Measurements from ENCODE around the gene DPF1.

DPF1 gene

DNA sequence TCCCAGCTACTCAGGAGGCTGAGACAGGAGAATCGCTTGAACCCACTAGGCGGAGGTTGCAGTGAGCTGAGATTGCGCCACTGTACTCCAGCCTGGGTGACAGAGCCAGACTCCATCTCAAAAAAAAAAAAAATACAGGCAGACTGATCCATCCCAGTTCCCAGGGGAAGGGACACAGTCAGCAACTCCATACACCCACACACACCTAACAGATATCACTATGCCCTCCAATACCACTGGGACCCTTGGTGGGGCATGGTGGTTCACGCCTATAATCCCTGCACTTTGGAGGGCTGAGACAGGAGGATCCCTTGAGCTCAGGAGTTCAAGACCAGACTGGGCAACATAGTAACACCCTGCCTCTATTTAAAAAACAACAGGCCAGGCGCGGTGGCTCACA is 2.6 kb downstream of the DPF1 start:
- DNase-seq (ENCODE audit: low spot score), result no peak

DNA sequence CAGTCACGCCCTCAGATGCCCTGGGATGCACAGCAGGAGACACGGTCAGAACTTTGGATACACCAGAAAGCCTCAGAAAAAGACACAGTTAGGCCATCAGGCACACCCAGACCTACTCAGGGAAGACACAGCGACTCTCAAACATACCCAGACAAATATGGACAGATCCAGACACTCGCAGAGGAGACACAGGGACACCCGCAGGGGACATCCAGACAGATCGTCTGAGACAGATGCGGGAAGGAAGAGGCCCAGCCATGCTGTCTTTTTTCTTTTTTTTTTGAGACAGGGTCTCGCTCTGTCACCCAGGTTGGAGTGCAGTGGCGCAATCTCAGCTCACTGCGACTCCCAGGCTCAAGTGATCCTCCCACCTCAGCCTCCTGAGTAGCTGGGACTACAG is 4.8 kb downstream of the DPF1 start:
- DNase-seq (ENCODE audit: low spot score), result no peak

DNA sequence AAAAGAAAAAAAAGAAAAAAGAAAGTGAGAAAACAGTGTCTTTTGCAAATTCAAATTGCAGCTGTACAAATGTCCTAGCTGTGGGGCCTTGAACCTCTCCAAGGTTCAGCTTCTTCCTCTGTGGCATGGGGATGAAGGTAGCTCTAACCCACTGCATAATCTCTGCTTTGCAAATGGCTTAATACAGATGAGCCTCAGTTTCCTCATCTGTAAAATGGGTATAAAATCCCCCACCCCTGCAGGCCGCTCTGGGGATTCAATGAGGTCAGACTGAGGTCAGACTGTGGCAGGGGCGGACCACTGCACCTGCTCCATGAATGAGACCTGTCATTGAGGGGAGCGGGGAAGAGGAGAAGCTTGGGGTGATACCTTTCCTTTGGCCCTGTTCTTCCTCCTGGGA is 5.8 kb downstream of the DPF1 start:
- no peak for DNase-seq (ENCODE audit: low spot score)

DNA sequence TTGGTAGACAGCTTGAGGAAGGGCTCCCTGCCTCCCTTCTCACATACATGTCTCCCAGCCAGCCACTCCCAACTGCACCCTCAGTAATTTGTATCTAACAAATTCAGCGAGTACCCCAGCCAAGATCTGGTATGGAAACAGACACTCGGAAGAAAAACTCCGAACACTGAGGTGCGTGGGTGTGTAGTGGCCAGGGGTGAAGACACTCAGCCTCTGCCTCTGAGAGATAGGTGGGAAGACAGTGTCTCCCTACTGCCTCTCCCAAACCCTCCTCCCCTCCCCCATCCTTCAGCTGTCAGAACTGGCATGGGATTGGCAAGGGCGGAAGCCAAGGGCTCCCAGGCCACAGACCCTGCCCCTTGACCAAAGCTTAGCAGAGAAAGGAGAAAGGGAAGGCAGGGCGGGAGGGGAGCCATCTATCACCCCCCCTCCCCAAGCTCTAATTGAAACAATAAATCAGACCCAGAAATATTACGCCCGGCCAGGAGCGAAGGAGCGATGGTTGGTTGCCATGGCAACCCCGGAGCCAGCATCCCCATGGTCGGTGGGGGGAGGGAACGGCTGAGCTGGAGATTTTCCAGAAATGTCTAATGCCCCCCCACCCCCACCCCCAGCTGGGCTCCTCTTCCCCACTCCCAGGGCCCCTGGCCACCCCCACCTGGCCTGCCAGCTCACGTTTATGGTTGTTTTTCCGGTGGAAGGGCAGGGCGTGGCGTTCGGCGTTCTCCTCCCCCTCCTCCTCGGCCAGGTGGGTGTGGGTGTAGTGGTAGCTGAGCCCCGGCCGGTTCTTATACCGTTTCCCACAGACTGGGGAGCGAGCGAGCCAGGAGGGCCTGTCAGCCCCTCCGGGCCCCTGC is 7.0 kb downstream of the DPF1 start:
- no peak for DNase-seq (ENCODE audit: low spot score)

DNA sequence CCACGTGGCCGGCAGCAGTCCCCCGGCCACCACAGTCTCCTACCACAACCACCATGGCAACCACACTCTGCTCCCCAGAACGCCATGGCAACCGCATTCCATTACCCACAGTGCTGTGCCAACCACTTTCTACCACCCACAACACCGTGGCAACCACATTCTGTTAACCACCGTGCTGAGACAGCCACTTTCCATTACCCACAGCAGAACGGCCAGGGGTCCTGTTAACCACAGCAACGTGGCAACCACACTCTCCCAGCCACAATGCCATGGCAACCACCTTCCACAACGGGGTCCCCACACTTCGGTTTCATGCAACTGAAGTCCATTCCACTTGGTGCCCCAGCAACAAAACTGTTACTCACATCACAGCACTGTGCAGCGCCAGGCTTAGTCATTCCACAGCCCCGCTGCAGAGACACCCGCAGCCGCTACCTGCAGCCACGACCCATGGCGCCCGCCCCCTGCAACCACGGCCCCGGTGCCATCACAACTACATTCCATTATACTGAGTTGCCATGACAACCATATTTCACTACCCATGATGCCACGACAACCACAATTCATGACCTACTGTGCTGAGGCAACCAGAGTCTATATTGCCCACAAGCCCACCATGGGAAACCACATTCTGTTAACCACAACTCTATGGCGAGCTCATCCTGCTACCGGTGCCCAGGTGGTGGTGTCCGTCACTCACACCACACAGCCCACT is 10.0 kb downstream of the DPF1 start:
- DNase-seq (ENCODE audit: low spot score), result no peak

DNA sequence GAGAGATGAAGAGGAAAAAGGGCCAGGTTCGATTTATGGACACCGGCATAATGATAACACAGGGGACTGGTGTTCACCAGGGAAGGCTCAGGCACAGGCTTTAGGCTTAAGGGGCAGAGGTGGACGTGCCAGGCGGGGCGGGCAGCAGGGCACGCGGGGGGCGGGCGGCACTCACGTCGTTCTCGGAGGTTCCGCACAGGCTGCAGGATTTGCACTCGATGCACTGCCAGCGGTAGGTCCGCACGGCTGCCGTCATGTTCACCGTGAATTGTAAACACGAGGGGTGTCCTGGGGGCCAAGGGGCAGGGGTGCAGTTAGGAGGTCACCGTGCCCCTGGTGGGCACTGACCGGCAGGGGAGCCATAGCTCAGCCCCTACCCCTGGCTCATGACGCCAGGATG is 10.6 kb downstream of the DPF1 start:
- no peak for DNase-seq (ENCODE audit: low spot score)

DNA sequence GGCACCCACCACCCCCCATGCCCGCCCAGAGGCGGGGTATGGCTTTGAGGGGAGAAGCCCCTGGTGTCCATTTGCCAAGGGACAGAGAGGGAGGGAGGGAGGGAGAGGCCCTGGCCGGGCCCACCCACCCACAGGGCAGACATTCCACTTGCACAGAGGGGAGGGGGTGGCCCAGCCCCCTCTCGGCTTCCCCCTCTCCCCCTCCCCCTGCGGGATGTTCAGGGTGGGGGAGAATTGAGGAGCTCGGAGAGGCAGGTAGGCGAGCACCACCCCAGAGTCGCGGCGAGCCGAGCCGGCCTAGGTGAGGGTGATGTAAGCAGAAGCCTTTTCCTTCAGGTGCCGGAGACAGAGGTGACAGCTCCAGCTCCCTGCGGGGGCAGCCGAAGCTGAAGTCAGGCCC is 12.3 kb downstream of the DPF1 start:
- DNase-seq (ENCODE audit: low spot score), result no peak

DNA sequence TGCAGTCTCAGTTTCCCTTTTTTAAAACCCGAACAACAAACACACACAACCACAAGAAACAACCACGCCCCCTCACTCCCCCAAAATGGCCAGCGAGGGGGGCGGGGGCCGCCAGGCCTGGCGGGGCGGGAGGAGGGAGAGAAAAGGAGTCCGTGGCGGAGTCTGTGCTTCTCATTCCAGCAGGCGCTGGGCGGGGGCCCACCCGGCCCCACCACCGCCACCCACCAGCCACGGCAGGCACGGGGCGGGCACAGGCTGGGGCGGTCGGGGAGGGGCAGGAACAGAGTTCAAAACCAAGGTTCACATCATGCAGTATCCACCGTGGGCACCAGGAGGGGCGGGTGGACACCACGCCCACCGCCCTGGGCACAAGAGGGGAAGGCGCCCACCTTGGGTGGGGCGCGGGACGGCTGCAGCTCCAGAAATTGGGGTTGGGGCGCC is 12.9 kb downstream of the DPF1 start:
- no peak for DNase-seq (ENCODE audit: low spot score)

DNA sequence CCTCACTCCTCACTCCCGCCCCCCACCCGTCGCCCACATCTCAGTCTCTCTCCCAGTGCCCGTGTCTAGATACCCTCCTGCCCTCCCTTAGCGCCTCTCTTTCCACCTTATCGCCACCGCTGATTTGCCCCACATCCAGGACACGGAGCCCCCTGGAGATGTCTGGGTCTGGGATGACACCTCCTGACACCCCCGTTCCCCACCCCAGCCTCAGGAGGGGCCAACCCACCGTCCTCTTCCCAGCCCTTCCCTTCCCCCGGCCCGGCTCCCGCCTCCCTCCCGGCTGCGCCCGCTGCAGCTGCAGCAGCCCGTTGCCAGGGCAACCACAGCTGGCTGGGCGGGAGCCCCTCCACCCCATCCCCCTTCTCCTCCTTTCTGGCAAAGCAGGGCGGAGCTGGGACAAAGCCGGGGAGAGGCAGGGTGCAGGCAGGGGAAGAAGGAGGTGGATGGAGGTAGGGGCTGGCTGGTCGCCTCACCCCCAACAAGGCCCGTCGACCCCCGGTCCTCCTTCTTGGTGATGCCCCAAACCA is 13.5 kb downstream of the DPF1 start:
- DNase-seq (ENCODE audit: low spot score), result peak; percentile 42

DNA sequence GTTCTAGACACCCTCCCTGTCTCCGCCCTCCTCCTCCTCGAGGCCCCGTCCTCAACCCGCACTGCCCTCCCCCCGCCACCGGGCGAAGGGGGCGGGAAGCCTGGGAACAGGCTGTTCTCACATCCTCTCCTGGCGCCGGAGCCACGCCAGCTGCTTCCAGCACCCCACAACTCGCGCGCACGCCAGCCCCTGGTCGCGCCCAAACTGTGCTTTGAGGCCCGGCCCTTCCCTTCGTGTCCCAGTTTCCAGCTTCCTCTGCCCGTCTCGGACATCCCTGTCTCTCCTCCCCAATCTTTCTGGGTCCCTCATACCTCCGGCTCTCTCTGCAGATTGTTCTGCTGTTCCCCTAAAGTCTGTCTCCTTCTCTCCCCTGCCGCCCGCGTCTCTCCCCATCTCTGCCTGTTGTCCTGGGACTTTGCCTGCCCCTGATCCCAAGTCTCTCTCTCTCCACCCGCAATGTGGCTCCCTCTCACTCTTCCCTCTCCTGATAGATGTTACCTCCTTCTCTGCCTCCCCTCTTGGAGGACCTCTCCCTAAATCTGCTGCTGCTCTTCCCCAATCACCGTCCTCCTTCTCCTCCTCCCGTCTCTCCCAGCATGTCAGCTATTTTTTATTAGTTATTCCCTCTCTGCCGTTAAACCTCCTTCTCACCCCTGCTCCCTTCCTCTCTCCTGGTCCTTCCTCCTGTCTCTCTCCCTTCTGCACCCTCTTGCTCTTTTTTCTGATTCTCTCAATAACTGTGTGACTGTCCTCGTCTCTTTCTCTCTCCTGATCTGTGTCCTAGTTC is 14.2 kb downstream of the DPF1 start:
- peak; percentile 80 for DNase-seq (ENCODE audit: low spot score)

DNA sequence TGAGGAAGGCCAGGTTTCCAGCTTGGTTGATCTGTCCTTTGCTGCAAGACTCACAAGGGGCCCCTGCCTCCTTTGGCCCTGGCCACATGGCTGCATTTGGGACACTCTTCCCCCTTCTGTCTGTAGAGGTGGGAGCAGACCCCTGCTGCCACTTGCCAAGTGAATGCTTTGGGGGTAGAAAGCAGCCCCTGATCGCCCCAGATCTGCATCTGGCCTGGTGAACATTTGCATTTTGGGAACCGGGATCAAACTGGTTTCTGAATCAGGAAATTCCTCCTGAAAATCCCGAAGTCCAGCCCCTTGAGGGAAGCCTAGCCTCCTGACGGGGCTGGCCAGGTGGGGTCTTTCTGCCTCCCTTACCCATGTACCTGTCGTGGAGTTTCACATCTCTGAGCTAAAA is 14.9 kb downstream of the DPF1 start:
- no peak for DNase-seq (ENCODE audit: low spot score)

DNA sequence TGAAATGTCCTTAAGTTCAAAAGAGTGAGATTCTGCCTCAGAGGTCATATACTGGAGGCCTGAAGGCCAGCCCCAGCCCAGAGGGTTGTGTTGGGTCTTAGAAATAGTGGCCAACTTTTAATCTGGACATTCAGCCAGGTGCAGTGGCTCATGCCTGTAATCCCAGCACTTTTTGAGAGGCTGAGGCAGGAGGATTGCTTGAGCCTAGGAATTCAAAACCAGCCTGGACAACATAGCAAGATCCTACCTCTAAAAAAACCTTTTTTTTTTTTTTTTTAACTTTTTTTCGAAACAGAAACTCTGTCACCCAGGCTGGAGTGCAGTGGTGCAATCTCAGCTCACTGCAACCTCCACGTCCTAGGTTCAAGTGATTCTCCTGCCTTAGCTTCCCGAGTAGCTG is 15.5 kb downstream of the DPF1 start:
- no peak for DNase-seq (ENCODE audit: low spot score)

DNA sequence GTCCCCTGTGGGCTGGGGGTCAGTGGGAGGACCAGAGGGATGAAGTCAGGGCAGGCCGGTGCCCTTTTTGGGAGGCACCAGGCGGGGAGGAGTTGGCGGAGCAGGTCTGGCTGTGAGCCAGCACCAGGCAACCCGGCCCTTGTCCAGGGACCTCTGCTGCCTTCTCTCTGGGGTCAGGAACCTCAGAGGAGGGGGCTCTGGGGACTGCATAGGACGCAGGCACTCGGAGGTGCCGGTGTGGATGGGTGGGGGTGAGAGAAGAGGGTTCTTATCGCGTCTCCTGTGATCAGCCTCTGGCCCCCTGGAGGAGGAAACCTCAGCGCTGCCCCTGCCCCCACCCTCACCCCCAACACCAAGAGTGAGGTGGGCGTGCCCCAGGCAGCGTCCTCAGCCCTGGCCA is 16.5 kb downstream of the DPF1 start:
- no peak for DNase-seq (ENCODE audit: low spot score)

DNA sequence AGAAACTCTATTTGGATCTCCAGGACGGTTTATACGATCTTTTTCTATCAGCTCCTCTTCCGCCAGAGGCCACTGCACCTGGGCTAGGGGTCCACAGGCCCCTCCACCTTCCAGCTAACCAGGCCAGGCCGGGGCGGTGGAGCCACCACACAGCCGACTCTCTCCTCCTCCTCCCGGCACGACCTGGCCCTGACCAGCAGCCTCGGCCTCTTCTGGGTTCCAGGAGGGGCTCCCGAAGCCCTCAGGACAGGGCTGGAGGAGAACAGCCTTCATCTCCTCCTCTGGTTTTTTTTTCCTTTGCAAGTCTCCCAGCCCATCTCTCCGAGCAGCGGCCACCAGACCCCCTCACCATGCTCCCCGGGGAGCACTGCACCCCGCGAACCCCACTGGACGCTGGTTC is 17.1 kb downstream of the DPF1 start:
- DNase-seq (ENCODE audit: low spot score), result no peak

DNA sequence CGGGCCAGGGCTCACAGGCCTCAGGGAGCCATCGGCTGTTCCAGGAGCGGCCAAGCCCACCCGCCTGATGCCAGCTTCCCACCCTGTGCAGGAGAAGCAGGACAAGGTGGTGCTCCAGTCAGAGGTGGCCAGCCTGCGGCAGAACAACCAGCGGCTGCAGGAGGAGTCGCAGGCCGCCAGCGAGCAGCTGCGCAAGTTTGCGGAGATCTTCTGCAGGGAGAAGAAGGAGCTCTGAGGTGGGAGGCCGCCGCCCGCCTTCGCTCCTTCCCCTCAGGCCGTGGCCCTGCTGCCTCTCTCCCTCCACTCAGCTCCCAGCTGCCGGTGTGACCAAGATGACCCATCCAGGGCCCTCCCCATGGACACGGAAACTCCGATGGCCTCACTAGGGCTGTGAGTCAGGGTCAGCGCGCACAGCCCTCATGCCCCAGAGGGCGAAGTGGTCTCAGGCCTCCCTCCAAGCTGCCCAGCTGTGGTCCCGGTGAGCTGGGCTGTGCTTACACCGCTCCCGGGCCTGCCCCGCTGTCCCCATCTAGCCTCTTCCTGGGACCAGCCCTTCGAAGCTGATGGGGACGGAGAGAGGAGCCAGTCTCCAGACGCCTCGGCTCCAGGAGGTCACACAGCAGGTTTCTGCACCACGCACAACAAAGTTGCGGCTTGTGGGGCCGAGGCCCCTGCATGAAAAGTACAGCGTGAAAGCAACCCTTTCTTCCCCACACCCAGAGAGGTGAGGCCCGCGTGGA is 17.8 kb downstream of the DPF1 start:
- no peak for DNase-seq (ENCODE audit: low spot score)

DNA sequence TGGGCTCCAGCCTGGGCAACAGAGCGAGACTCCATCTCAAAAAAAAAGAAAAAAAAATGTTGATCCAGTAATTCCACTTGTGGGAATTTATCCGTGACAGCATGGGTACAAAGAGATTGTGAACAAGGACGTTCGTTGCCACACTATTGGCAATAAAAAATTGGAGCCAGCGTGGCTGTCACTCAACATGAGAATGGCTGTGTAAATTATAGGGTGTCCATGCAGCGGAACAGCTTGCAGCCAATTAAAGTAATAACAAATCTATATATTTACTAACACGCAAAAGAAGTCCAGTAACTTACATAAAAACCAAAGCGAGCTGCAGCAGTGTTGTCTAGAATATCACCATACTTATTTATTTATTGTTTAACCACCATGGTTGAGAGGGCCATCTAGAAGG is 19.3 kb downstream of the DPF1 start:
- no peak for DNase-seq (ENCODE audit: low spot score)

DNA sequence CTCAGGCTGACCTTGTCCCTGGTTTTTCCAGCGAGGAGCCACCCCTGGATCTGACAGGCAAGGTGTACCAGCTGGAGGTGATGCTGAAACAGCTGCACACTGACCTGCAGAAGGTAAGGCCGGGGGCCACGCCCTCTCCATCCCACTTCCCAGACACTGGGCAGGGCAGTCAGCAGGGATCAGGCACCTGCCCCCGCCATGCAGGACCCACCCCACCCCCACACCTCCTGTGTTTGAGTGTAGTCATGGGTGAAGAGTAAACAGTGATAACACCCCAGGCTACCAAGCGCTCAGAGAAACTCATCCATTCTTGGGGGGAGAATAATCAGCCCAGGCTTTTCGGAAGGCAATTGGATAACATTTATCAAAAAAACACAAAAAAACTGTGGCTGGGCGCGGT is 19.9 kb downstream of the DPF1 start:
- no peak for DNase-seq (ENCODE audit: low spot score)

DNA sequence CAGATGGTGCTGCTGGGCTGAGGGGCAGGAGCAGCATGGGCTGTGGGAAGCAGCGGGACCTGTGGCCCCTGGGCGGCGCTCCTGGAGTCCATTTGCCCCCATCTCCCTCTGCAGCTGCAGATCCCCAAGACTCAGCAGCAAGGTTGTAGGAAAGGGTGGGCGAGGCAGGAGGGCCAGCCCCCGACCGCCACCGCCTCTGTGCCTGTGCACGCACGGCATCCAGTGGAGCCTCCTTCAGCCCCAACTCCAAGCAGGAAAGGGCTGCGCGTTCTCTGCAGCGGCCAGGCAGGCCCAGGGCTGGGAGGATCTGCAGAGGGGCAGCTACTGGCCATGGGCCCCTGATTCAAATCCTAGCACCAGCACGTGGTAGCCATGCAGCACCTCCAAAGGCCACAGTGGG is 20.8 kb downstream of the DPF1 start:
- DNase-seq (ENCODE audit: low spot score), result no peak

DNA sequence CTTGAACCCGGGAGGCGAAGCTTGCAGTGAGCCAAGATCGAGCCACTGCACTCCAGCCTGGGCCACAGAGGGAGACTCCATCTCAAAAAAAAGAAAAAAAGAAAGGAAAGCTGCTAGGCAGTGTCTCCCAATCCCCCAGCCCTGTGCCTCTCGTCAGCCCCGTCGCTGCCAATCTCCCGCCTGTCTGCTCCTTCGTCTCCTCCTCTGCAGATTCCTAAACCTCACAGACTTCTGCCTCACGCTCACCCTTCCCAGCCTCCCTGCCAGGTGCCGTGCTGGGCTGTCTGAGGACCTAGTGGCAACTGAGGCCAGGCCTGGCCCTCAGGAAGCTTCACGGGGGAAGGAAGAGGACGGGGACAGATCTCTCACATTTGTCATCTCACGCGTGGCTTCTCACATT is 21.5 kb downstream of the DPF1 start:
- no peak for DNase-seq (ENCODE audit: low spot score)

DNA sequence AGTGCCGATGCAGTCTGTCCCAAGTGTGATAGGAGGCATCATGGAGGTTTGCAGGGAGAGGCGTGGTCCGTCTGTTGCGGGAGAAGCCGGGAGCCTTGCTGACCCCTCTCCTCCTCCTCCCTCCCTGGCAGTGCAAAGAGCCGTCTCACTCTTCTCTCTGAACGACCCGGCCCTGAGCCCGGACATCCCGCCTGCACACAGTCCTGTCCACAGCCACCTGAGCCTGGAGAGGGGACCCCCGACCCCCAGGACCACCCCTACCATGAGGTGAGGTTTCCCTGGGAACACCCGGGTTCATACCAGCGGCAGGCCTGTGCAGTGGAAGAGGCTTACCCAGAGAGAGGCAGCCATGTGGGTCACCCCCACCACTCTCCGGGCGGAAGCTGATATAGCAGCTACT is 22.3 kb downstream of the DPF1 start:
- DNase-seq (ENCODE audit: low spot score), result no peak

DNA sequence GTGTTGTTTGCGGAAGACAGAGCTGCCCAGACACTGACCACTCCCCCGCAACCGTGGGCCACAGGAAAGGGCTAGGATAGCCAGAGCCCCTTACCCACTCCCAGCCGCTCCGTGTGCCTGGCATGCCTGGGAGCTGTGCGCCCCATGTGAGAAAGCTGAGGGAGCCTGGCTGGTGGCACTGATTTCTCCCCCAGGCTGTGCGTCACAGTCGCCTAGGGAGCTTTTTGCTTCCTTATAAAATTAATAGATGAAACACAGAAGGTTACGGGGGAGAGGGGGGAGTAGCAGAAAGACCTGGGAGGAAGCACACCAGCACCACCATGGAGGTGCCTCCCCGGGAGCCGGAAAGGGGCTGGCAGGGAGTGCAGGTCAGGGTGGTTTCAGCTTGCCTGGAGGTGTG is 24.7 kb downstream of the DPF1 start:
- no peak for DNase-seq (ENCODE audit: low spot score)
